Measurements from ENCODE around the gene ROCK2.

The ROCK2 gene

DNA sequence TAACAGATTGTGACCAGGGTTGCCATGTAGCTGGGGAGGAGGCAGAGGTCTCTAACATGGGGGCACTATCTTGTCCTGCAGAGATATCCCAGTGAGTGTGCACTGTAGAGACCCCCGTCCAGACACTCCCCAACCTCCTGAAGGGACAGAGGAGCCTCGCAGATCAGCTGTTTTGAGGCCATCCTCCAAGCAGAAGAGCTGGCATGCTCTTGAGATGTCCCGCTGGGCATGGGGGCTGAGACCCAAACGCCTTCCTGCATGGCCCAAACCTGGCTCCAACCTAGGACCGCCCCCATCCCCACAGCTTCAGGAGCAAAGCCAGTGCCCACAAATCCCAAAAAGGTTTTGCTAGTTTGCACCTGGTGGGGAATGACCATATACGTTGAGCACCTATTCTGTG, 191.8 kb downstream of the ROCK2 start:
- in situ Hi-C loops (cut with MboI; ENCODE audit: low sequenced_read_pairs, unreplicated experiment) = no loop called here
- TF ChIP-seq, protein P1, sequence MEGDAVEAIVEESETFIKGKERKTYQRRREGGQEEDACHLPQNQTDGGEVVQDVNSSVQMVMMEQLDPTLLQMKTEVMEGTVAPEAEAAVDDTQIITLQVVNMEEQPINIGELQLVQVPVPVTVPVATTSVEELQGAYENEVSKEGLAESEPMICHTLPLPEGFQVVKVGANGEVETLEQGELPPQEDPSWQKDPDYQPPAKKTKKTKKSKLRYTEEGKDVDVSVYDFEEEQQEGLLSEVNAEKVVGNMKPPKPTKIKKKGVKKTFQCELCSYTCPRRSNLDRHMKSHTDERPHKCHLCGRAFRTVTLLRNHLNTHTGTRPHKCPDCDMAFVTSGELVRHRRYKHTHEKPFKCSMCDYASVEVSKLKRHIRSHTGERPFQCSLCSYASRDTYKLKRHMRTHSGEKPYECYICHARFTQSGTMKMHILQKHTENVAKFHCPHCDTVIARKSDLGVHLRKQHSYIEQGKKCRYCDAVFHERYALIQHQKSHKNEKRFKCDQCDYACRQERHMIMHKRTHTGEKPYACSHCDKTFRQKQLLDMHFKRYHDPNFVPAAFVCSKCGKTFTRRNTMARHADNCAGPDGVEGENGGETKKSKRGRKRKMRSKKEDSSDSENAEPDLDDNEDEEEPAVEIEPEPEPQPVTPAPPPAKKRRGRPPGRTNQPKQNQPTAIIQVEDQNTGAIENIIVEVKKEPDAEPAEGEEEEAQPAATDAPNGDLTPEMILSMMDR (IDR thresholded peaks at IDR 0.05; ENCODE audit: borderline replicate concordance, control extremely low read depth, extremely low read depth, insufficient read depth, missing control alignments) = no peak
- DNase-seq (ENCODE audit: low spot score) = no peak

DNA sequence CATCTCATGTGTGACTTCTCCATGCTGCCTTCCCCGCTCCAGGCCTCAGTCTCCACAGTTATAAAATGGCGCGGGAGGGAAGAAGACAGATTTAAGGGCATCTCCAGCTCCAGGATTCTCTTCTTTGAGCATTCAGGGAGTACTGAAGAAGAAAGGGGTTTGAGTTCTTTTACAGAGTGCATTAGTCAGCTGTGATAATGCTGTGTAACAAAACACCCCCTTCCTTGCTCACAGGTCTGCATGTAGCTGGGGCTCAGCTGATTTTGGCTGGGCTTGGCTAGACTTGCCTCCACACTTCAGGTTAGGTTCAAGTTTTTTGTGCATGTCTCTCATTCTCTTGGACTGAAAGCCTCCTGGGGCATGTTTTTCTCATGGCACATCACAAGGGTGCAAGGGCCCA, 197.2 kb downstream of the ROCK2 start:
- TF ChIP-seq, protein P1 (IDR thresholded peaks at IDR 0.05; ENCODE audit: borderline replicate concordance, control extremely low read depth, extremely low read depth, insufficient read depth, missing control alignments) = no peak
- in situ Hi-C loops (cut with MboI; ENCODE audit: low sequenced_read_pairs, unreplicated experiment) = loop anchor here (25.0 kb wide), 1 partner anchor 265 kb away; no protein-coding TSS in a partner anchor

DNA sequence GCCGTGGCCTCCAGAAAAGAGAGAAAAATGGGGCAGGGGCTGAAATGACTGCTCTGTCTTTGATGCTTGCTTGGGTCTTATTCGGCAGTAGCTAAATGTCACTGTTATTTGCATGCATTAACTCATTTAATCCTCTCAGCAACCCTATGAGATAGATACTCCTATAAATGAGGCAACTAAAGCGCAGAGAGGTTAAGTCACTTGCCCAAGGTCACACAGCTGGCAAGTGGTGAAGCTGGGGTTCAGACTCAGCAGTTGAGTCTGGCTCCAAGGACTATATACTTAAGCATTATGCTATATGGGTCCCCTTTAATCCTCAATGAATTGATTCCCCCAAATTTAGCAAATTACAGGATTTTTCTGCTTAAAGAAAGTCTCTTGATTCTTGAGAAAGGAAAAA, 198.4 kb downstream of the ROCK2 start:
- TF ChIP-seq, protein P1 (IDR thresholded peaks at IDR 0.05; ENCODE audit: borderline replicate concordance, control extremely low read depth, extremely low read depth, insufficient read depth, missing control alignments) = no peak
- DNase-seq (ENCODE audit: low spot score) = no peak
- in situ Hi-C loops (cut with MboI; ENCODE audit: low sequenced_read_pairs, unreplicated experiment) = loop anchor here (25.0 kb wide), 1 partner anchor 266 kb away; no protein-coding TSS in a partner anchor

More for the DNA sequence above, 197.2 kb downstream of the ROCK2 start:
- DNase-seq (ENCODE audit: low spot score) = no peak

DNA sequence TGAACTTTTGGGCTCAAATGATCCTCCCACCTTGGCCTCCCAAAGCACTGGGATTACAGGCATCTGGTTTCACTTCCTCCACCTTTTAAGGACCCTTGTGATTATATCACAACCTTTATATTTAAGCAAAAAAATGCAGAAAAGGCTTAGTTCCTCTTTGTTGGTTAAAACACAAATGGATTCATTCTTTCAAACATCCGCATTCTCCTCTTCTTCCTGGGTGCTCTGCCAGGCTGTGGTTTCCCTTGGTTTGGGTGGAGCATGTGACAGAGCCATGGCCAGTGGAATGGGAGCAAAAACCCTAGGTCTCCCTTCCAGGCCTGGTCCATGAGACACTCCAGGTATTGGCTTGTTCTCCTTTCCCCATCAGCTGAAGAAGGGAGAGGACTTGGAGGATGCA, 199.1 kb downstream of the ROCK2 start:
- in situ Hi-C loops (cut with MboI; ENCODE audit: low sequenced_read_pairs, unreplicated experiment) = loop anchor here (25.0 kb wide), 1 partner anchor 267 kb away; no protein-coding TSS in a partner anchor
- DNase-seq (ENCODE audit: low spot score) = no peak
- TF ChIP-seq, protein P1 (IDR thresholded peaks at IDR 0.05; ENCODE audit: borderline replicate concordance, control extremely low read depth, extremely low read depth, insufficient read depth, missing control alignments) = no peak

DNA sequence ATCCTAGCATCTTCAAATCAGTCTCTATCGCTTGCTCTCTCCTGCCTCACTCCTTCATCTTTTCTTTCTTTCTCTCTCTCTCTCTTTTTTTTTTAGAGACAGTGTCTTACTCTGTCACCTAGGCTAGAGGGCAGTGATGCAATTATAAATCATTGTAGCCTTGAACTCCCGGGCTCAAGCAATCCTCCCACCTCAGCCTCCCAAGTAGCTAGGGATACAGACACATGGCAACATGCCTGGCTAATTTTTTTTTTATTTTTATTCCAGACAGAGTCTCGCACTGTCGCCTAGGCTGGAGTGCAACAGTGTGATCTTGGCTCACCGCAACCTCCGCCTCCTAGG, 199.7 kb downstream of the ROCK2 start:
- in situ Hi-C loops (cut with MboI; ENCODE audit: low sequenced_read_pairs, unreplicated experiment) = loop anchor here (25.0 kb wide), 1 partner anchor 268 kb away; no protein-coding TSS in a partner anchor
- no peak for DNase-seq (ENCODE audit: low spot score)
- TF ChIP-seq, protein P1 (IDR thresholded peaks at IDR 0.05; ENCODE audit: borderline replicate concordance, control extremely low read depth, extremely low read depth, insufficient read depth, missing control alignments) = no peak

DNA sequence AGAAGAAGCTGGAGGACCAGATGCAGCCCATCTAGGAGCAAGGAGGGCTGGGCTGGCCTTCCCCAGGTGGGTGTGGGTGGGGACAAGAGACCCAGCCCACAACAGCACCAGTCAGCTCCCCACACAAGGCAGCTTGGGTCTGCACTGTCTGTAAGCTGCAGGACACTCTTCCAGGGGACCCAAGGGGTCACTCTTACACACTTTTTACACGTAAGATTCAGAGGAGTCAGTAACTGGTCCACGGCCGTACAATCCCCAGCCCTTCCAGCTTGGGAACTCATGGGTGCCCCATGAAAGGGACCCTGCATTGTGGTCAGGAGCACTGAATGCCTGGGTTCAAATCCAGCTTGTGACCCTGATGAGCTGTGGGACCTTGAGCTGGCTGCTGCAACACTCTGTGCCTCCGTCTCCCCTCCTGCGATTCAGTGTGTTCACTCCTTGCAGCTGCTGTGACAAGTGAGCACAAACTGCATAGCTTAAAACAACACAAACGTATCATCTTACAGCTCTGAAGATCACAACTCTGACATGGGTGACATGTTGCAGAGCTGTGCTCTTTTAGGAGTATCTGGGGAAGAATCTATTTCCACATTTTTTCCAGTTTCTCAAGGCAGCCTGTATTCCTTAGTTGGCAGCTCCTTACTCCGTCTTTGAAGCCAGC, 200.2 kb downstream of the ROCK2 start:
- TF ChIP-seq, protein P1 (IDR thresholded peaks at IDR 0.05; ENCODE audit: borderline replicate concordance, control extremely low read depth, extremely low read depth, insufficient read depth, missing control alignments) = no peak
- no peak for DNase-seq (ENCODE audit: low spot score)
- in situ Hi-C loops (cut with MboI; ENCODE audit: low sequenced_read_pairs, unreplicated experiment) = loop anchor here (25.0 kb wide), 1 partner anchor 268 kb away; no protein-coding TSS in a partner anchor

Data from GM13976 (cell line).